H4 (cell line): ENCODE results near the gene NPSR1. TPM values are rescaled to one million over a fixed set of nuclear protein-coding genes. Genes with fewer than 3 reads are reported as not detected.
A peak's percentile ranks its signal among the peaks of the same experiment; 100 is the strongest.
"Not testable (repeated sequence)": the region's sequence is repeated elsewhere in the genome, so short reads cannot be mapped to it uniquely, and the experiment has no call there.

Experiments used
- DNase-seq: peaks from one replicate; pipeline ENCODE4 v3.0.0-alpha.2; 2015; ENCODE audit warnings: low spot score
- total RNA-seq: library from RNA; depleted of rRNA; stranded (reverse); fragments of >200 nt; shearing (Covaris generic); gene quantifications from 2 replicates; pipeline ENCODE4 v1.2.3, GENCODE V29; 2014

Gene NPSR1
- total RNA-seq, 1 experiment from 2014 or later, result not detected

DNA sequence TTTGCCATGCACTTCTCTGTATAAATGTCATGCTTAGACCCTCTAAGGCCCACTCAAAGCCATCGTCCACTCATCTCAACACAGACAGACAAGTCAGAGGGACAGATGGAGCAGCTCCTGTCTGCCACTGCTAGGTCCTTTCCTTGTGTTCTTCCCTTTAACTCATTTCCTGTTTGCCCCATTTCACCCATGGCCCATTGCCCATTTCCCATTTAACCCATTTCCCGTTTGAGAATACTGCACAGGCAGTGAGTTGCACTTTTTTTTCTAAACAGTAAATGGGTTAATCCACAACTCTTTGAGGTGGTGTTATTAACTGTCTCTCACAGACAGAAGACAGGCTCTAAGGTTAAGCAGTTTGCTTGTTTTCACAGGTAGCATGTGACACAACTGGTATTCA is 179.3 kb downstream of the NPSR1 start:
- DNase-seq, result peak; percentile 89

- peak; percentile 96 for DNase-seq
Measured at GRCh38 chr7:34837801-34838201, 179.8 kb downstream of the NPSR1 start.

DNA sequence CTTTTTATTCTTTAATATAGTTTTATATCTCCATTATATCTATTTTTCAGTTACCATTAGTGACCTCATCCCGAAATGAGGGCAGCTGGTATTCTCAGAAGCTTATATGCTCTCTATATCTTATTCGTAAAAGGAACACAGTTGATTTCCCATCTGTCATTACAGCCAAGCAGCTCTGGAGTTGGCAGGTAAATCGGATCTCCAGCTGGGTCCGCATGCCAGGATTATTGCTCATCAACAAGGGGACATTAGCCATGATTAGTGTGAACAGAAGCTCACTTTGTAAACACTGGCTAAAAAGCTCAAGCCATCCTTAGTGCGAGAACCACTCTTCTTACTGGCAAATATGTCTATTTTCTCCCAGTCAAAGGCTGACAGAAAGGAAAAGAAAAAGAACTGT is 180.3 kb downstream of the NPSR1 start:
- DNase-seq, result peak; percentile 72

DNA sequence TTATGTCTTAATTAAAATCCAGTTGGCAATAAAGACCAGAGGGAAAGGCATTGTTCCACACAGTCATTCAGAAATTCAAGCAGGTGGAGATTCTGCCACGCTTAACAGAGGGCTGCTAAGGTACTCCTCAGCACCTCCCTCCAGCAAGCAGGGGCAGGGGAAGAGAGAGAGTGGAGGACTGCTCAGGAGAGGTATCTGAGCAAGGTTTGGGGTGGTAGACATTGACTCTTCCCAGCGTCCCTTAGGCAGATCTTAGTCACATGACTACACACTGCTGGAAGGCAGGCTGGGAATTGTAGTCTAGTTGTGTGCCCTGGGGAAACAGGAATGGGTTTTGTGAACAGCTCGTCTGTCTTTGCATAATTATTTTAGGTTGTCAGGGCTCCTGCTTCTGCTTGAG is 181.6 kb downstream of the NPSR1 start:
- DNase-seq, result no peak

DNA sequence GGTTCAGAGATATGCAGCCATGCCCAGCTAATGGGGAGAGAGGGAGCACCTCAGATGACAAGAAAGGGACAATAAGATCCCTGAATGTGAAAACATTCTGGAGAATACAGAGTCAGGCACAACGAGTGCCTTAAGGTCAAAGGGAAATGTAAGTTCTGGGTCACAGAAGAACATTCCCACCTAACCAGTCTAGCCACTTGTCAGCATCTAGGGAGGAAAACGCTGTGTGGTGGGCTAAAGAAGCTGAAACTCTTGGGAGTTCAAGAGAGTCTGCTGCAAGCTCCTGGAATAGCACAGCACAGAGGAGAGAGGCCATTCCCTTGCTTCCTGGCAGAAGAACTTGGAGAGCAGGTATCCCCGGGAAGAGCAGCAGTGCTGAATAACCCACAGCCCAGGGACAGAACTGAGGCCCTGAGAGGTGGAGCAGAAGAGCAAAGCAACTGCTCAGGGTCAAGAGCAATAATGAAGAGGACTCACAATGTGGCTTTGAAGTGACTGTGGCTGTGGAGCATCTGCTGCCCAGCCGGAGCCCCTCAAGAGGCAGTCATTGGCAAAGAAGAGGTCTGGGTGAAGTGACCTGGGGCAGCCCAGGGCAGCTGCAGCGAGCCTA is 182.3 kb downstream of the NPSR1 start:
- DNase-seq, result no peak

DNA sequence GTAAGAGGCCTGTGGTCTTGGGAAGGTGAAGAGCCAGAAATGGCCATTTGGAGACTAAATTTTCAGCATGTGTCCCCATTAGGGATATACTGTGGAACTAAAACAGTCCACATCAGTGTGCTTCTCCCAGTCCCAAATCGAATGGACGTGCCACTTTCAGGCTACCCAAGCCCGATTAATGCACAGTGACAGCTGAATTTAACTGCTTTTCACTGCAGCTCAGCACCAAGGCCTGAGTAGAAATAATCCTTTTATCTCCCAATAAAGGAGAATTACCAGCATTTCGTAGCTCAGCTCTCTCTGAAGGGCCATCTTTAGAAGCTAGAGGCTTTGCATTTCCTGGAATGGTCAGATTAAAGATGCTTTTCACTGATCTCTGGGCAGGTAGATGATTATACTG is 183.3 kb downstream of the NPSR1 start:
- DNase-seq, result no peak

DNA sequence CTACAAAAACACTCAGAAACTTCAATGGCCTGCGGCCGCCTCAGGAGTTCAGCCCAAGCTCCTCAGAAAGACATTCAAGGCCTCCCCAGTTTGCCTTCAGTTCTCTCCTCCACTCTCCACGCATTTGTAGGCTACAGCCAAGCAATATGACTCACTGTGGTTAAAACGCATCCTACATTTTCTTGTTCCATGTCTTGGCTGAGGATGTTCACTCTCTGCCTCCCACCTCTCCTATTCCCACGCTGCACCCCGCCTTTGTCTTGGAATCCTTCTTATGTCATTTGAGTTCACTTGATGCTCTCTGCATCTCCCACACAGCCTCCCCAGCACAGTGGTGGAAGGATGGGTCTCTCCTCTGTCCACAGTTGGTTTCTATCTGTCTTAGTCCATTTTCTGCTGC is 184.8 kb downstream of the NPSR1 start:
- no peak for DNase-seq

DNA sequence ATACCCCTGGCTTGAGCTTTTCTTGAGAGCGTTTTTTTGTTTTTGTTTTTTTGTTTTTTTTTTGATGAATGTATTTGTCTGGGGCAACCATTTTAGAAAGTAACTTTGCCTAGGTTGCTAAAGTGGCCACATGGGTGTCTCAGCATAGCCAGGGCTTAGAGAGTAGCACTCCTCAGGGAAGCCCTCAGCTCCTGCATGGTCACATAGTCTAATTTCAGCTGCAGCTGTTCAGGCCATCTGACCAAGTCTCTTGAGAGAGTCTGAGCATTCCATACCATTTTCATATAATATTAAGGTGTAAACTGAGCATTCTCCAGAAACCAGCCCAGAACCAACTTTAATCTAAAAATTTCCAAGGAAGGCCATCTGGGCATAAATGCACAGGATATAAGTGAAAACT is 186.4 kb downstream of the NPSR1 start:
- no peak for DNase-seq

- no peak for DNase-seq
Measured at GRCh38 chr7:34844936-34845665, 187.1 kb downstream of the NPSR1 start.

- DNase-seq, result peak; percentile 91
Measured at GRCh38 chr7:34845666-34846361, 187.8 kb downstream of the NPSR1 start.

DNA sequence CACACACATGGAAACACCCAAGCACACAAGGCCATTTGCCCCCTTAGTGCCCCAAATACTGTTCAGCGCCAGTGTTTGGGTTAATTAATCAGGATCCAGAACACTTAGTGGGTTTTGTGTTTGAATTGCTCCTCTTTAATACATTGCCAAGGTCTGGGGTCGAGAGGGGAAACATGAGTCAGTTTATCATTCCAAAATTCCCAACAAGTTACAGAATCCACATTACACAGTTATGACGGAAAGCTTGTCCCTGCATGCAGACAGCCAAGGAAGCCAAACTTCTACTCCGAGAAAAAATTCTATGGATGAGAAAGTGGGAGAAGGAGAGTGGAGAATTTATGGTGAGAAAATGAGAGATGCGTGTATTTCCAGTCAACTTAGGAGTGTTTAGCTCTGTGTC is 189.0 kb downstream of the NPSR1 start:
- no peak for DNase-seq

DNA sequence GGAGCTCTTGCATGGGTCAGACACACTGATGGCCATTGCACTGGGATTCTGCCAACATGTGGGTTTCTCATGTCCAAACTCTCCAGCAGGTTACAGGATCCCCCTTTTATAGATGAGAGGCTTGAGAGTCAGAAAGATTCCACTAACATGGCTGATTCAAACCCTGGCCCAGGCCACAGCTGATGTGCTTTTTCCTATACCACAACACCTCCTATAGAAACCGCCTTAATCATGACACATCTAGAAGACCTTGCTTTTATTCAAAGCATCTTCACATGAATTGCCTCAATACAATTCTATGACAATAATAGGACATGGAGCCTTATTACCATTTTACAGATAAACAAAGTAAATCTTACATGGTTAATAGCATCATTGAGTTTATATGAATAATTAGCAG is 190.7 kb downstream of the NPSR1 start:
- no peak for DNase-seq

DNA sequence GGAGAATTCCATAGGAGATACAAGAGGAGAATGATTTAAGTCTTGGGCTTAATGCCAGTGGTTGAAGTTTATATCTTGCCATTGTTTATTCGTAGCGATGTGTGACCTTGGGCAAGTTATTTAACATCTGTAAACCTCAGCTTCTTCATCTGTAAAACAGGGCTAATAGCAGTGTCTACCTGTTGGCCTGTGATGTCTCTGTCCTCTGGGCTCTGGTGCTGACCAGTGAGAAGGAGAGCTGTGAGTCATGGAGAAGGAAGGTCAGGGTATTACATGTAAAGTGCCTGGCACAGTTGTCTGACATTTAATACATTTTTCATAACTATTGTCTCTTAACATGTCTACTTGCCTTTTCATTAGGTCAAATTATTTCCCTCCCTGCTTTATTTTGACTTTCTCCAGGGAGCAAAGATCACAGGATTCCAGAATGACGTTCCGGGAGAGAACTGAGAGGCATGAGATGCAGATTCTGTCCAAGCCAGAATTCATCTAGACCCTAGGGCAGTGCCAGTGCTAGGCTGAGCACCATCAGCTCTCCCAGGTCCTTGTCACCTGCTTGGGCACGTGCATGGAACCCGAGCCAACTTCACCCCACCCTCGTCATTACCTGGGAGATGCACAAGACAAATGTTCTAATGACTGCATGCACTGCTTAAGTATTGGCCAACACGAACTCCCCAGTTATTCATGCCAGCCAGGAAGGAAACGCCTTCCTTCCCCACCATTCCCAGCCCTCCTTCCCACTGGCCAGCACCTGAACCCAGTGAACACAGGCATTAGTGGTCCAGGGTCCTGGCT is 191.3 kb downstream of the NPSR1 start:
- no peak for DNase-seq

GRCh38 chr7:34849986-34850385 is 192.0 kb downstream of the NPSR1 start:
- DNase-seq, result no peak

DNA sequence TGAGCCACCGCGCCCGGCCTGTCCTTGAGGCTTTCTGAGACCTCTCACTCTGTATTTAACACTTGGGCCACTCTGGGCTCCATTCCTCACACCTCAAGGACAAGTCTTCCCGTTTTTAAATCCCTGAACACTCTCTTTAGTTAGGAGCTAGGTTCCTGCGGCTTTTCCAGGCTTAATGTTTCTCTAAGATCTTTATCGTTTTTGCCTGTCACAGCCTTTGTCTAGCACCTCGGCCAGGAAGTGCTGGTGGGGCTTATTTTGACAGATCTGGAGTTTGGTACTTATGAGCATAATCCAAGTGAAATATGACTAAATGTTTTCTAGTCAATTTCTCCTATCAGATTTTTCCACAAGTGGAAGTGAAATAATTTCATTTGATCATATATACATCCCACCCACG is 192.7 kb downstream of the NPSR1 start:
- DNase-seq, result no peak

DNA sequence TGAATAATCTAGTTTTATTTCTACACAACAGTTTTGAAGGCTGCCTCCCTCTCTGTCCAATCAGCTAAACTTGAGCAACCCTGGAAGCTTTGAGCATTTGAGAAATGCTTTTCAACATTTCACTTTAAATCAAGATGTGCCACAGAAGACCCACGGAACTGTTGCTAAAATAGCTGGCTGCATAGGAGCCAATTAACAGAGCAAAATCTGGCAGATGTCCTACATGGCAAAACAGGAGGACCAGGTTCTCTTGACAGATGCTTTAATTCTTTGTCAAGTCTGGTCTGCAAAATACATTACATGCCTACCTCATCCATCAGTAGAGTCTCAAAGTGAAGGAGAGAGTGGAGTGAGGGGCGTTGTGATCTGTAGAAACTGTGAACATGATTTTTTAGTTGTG is 193.4 kb downstream of the NPSR1 start:
- DNase-seq, result no peak

DNA sequence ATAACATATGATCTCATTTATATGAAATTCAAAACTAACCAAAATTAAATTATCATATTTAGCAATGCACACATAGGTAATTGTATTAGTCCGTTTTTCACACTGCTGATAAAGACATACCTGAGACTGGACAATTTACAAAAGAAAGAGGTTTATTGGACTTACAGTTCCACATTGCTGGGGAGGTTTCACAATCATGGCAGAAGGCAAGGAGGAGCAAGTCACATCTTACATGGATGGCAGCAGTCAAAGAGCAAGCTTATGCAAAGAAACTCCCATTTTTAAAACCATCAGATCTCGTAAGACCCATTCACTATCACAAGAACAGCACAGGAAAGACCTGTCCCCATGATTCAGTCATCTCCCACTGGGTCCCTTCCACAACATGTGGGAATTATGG is 200.4 kb downstream of the NPSR1 start:
- DNase-seq, result not testable (repeated sequence)

GRCh38 chr7:34859281-34859680 is 201.3 kb downstream of the NPSR1 start:
- not testable (repeated sequence) for DNase-seq

DNA sequence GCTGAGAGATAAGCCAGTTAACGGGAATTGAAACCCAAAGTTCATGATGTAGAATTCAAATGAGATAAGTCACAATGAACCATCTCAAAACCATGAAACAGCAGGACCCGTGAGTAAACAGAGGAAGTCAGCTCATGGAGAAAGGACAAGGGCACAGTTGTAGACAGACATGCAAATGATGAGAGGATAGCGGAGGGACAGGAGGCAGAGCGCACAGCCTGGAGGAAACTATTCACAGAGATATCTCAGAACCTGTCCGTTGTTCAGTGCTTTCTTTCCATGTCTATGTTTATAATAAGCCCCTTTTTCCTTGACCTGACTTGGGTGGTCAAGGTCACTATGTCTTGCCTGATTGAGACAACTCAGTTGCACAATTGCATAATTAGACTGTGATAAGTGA is 208.2 kb downstream of the NPSR1 start:
- not testable (repeated sequence) for DNase-seq

- DNase-seq, result not testable (repeated sequence)
Measured at GRCh38 chr7:34867341-34867740, 209.3 kb downstream of the NPSR1 start.

DNA sequence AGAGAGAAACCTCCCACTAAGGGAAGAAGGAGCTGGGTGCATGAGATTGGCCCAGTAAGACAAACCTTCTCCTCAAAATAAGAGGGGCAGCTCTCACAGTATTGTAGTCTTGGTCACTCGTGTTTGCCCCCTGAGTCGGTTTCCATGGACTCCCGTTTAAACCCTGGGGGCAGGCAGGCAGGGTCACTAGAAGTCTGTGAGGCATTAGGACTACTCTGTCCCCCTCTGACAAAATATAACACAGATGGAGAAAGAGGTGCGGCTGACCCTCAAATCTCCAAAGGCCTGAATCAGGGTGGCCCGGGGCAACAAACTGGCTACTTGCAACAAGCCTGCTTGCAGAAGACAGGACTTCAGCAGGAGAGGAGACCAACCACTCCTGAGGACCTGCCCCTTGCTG is 210.6 kb downstream of the NPSR1 start:
- not testable (repeated sequence) for DNase-seq

DNA sequence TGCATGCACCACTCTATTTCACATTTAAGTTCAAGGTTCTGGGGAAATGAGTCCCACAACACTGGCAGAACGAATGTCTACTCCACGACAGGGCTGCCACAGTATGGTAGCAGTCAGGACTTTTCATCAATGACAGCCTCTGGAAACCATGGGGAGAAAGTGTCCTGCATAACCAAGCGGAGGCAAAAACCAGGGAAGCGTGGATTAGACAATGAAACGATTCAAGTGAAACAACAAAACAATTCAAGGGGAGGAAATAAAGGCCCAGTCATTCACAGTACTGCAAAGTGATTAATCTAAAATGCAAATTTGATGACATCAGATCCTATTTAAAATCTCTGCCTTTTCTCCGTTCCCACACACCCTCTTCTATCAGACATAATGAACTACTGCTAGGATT is 211.0 kb downstream of the NPSR1 start:
- no peak for DNase-seq
